H1 (cell line): ENCODE results near the gene TGFA. TPM values are rescaled to one million over a fixed set of nuclear protein-coding genes. Genes with fewer than 3 reads are reported as not detected.

ENCODE experiments used
- CTCF ChIA-PET: fragments of 300-600 bp; sonication (Branson Sonifier 250); formaldehyde crosslinking; loops from one replicate; lab custom pipeline; 2021; ENCODE audit not compliant: partially characterized antibody; lab: Charles Lee
- POLR2A ChIA-PET: fragments of 300-600 bp; sonication (Branson Sonifier 250); formaldehyde crosslinking; loops from one replicate; lab custom pipeline; 2021; ENCODE audit warnings: inconsistent platforms; ENCODE audit not compliant: partially characterized antibody; lab: Charles Lee
- DNase-seq, 2 experiments: peaks; one replicate each; pipeline versions ENCODE4 v3.0.0 to v3.0.0-alpha.2; 2010 to 2022; ENCODE audit warnings: low spot score in 2 of 2, low read depth in 1 of 2, mixed read lengths in 1 of 2
- FAIRE-seq: peaks from 2 replicates; lab custom pipeline; 2011; peaks lifted over from hg19 to GRCh38; lab: Jason Lieb, UNC
- H2AFZ ChIP-seq: 2 replicates; pipeline ENCODE4 v1.8.1; 2012; ENCODE audit warnings: low read length, inconsistent platforms
- H2AK5ac ChIP-seq: 2 replicates; pipeline ENCODE4 v1.6.1; 2013; ENCODE audit warnings: low read depth, low read length
- H2BK120ac ChIP-seq: replicated peaks from 2 replicates; pipeline ENCODE3; 2013; ENCODE audit warnings: low read depth, low read length, inconsistent platforms
- H2BK12ac ChIP-seq: 2 replicates; pipeline ENCODE4 v1.6.1; 2013; ENCODE audit warnings: low read depth, low read length
- H2BK15ac ChIP-seq: 2 replicates; pipeline ENCODE4 v1.6.1; 2013; ENCODE audit warnings: low read length
- H2BK20ac ChIP-seq: 2 replicates; pipeline ENCODE4 v1.6.1; 2013; ENCODE audit warnings: low read length
- H2BK5ac ChIP-seq: 2 replicates; pipeline ENCODE4 v1.6.1; 2013; ENCODE audit warnings: low read depth, low read length
- H3K14ac ChIP-seq: 2 replicates; pipeline ENCODE4 v1.6.1; 2013; ENCODE audit warnings: inconsistent platforms; ENCODE audit not compliant: insufficient read length
- H3K18ac ChIP-seq: 2 replicates; pipeline ENCODE4 v1.6.1; 2013; ENCODE audit warnings: low read length; ENCODE audit errors: extremely low read depth
- H3K23ac ChIP-seq: 2 replicates; pipeline ENCODE4 v1.6.1; 2013; ENCODE audit warnings: inconsistent platforms; ENCODE audit not compliant: insufficient read length
- H3K23me2 ChIP-seq: 2 replicates; pipeline ENCODE4 v1.6.1; 2013; ENCODE audit warnings: low read depth, low read length
- H3K27ac ChIP-seq: 2 replicates; pipeline ENCODE4 v1.6.1; 2011; ENCODE audit warnings: low read depth, low read length, inconsistent platforms
- H3K27me3 ChIP-seq, 4 experiments: replicated peaks in 1 of 4; 1 replicate in 1 of 4; 2 replicates in 3 of 4; pipeline versions ENCODE4 v1.6.1 to v1.8.1; 2011 to 2013; ENCODE audit warnings: low read length in 3 of 4, mild to moderate bottlenecking in 3 of 4, inconsistent platforms in 2 of 4, mixed read lengths in 2 of 4, moderate library complexity in 1 of 4; ENCODE audit not compliant: control insufficient read depth in 3 of 4, insufficient read depth in 3 of 4; ENCODE audit errors: extremely low read depth in 1 of 4
- H3K36me3 ChIP-seq, 4 experiments: 2 replicates each; pipeline versions ENCODE4 v1.6.1 to v1.8.1; 2011 to 2013; ENCODE audit warnings: mild to moderate bottlenecking in 4 of 4, low read length in 3 of 4, moderate library complexity in 2 of 4, control low read depth in 1 of 4, inconsistent platforms in 1 of 4; ENCODE audit not compliant: insufficient read depth in 4 of 4, control insufficient read depth in 2 of 4
- H3K4ac ChIP-seq: replicated peaks from 2 replicates; pipeline ENCODE3; 2013; ENCODE audit warnings: low read length, low read depth, mixed read lengths, inconsistent platforms; ENCODE audit not compliant: insufficient read length
- H3K4me1 ChIP-seq, 4 experiments: replicated peaks in 1 of 4; 1 replicate in 1 of 4; 2 replicates in 3 of 4; pipeline versions ENCODE4 v1.6.1 to v1.8.1; 2011 to 2013; ENCODE audit warnings: low read length in 3 of 4, inconsistent platforms in 2 of 4, mixed read lengths in 1 of 4; ENCODE audit not compliant: insufficient read depth in 4 of 4, control insufficient read depth in 3 of 4
- H3K4me2 ChIP-seq, 2 experiments: 2 replicates each; pipeline versions ENCODE4 v1.6.1 to v1.8.1; 2011 to 2013; ENCODE audit warnings: low read depth in 2 of 2, low read length in 2 of 2, control low read depth in 1 of 2, inconsistent platforms in 1 of 2, mild to moderate bottlenecking in 1 of 2; ENCODE audit not compliant: insufficient read depth in 1 of 2
- H3K4me3 ChIP-seq, 4 experiments: fragments of 200-600, 300-600 bp in 1 of 4; sonication (generic), shearing (Covaris generic), sonication (Bioruptor Twin) in 1 of 4; 2 replicates each; pipeline versions ENCODE4 v1.5.1 to v1.8.1; 2011 to 2016; ENCODE audit warnings: low read length in 4 of 4, low read depth in 3 of 4, control low read depth in 2 of 4, inconsistent platforms in 2 of 4, mild to moderate bottlenecking in 2 of 4, mixed read lengths in 1 of 4, moderate library complexity in 1 of 4; ENCODE audit not compliant: insufficient read depth in 2 of 4; ENCODE audit errors: extremely low read depth in 1 of 4
- H3K56ac ChIP-seq: replicated peaks from 2 replicates; pipeline ENCODE3; 2013; ENCODE audit warnings: low read depth, mild to moderate bottlenecking, mixed read lengths, low read length, inconsistent platforms; ENCODE audit not compliant: insufficient read length
- H3K79me1 ChIP-seq: 2 replicates; pipeline ENCODE4 v1.6.1; 2013; ENCODE audit warnings: low read depth, low read length, control low read depth
- H3K79me2 ChIP-seq, 2 experiments: 2 replicates each; pipeline versions ENCODE4 v1.6.1 to v1.8.1; 2012 to 2013; ENCODE audit warnings: low read length in 2 of 2, mild to moderate bottlenecking in 2 of 2, inconsistent platforms in 1 of 2; ENCODE audit not compliant: insufficient read depth in 2 of 2, control insufficient read depth in 1 of 2
- H3K9ac ChIP-seq, 4 experiments: replicated peaks in 1 of 4; 1 replicate in 1 of 4; 2 replicates in 3 of 4; pipeline versions ENCODE4 v1.6.1 to v1.8.1; 2011 to 2013; ENCODE audit warnings: low read depth in 3 of 4, low read length in 3 of 4, control low read depth in 2 of 4, mild to moderate bottlenecking in 2 of 4, moderate library complexity in 2 of 4, inconsistent platforms in 1 of 4; ENCODE audit errors: extremely low read depth in 1 of 4
- H3K9me3 ChIP-seq, 2 experiments: 2 replicates each; pipeline versions ENCODE4 v1.6.1 to v1.8.1; 2012 to 2013; ENCODE audit warnings: mild to moderate bottlenecking in 2 of 2, moderate library complexity in 2 of 2, control low read depth in 1 of 2, inconsistent platforms in 1 of 2, low read depth in 1 of 2, low read length in 1 of 2, mixed read lengths in 1 of 2; ENCODE audit not compliant: insufficient read depth in 2 of 2
- H4K20me1 ChIP-seq, 2 experiments: replicated peaks in 1 of 2; 2 replicates each; pipeline versions ENCODE3 to v1.8.1; 2011 to 2013; ENCODE audit warnings: inconsistent platforms in 2 of 2, low read length in 2 of 2, mild to moderate bottlenecking in 1 of 2; ENCODE audit not compliant: insufficient read depth in 2 of 2, control insufficient read depth in 1 of 2
- H4K5ac ChIP-seq: 2 replicates; pipeline ENCODE4 v1.6.1; 2013; ENCODE audit warnings: low read length, low read depth, mixed read lengths, inconsistent platforms; ENCODE audit not compliant: insufficient read length
- H4K8ac ChIP-seq: 2 replicates; pipeline ENCODE4 v1.8.0; 2013; ENCODE audit warnings: mild to moderate bottlenecking, moderate library complexity, low read length, inconsistent platforms; ENCODE audit not compliant: insufficient read depth; ENCODE audit errors: extremely low read depth
- H4K91ac ChIP-seq: replicated peaks from 2 replicates; pipeline ENCODE3; 2013; ENCODE audit warnings: low read length, mixed read lengths, inconsistent platforms; ENCODE audit not compliant: insufficient read length
- EGR1 ChIP-seq: IDR thresholded peaks from 2 replicates; pipeline ENCODE4 v1.6.1; 2011; ENCODE audit warnings: low read depth, low read length, borderline replicate concordance
- WGBS, 2 experiments: shearing (Covaris generic) in 1 of 2; methylation state at CpG; one replicate each; pipeline versions ENCODE4 v1.1.6 to v1.1.7; 2013 to 2015; ENCODE audit warnings: low lambda C conversion rate in 2 of 2, mixed read lengths in 2 of 2, inconsistent platforms in 1 of 2, low coverage in 1 of 2, missing lambda C conversion rate in 1 of 2; ENCODE audit not compliant: insufficient replicate concordance in 2 of 2, insufficient coverage in 1 of 2, insufficient read length in 1 of 2; ENCODE audit errors: extremely low coverage in 1 of 2, missing lambda C conversion rate in 1 of 2; 5-methylcytosine and 5-hydroxymethylcytosine counted together
- polyA plus RNA-seq, 7 experiments: library from polyadenylated mRNA; depleted of rRNA in 3 of 7; stranded (reverse) in 5 of 7; unstranded in 2 of 7; fragments of >200 nt in 5 of 7; fragments of 200-250 nt in 2 of 7; gene quantifications; 1 replicate in 5 of 7; 2 replicates in 1 of 7; 4 replicates in 1 of 7; pipeline versions ENCODE4 v1.2.1 to v1.2.3, GENCODE V29; 2011 to 2013; ENCODE audit warnings: missing spikeins in 2 of 7, mixed read lengths in 2 of 7
- total RNA-seq: library from RNA; stranded (reverse); fragmentation: NEBNext Ultra II Directional; extraction: Animal tissue kit (Norgen Biotek cat#: 25700); gene quantifications from 2 replicates; pipeline ENCODE4 v1.2.1, GENCODE V29; 2021
- TF ChIP-seq, protein P1 (sequence below), 3 experiments: IDR thresholded peaks; 1 replicate in 2 of 3; 2 replicates in 1 of 3; pipeline versions ENCODE4 v1.5.1 to v1.6.1; 2011; ENCODE audit warnings: low read length in 3 of 3, mild to moderate bottlenecking in 3 of 3, inconsistent platforms in 2 of 3, low read depth in 1 of 3, moderate library complexity in 1 of 3; ENCODE audit not compliant: insufficient read depth in 1 of 3; ENCODE audit errors: control extremely low read depth in 1 of 3

TGFA gene
- total and polyA plus RNA-seq, 2 of the 8 experiments (the other 6 are each of a cell fraction or from before 2014, with no cell fraction given) = 1.8 to 3.7 TPM

DNA sequence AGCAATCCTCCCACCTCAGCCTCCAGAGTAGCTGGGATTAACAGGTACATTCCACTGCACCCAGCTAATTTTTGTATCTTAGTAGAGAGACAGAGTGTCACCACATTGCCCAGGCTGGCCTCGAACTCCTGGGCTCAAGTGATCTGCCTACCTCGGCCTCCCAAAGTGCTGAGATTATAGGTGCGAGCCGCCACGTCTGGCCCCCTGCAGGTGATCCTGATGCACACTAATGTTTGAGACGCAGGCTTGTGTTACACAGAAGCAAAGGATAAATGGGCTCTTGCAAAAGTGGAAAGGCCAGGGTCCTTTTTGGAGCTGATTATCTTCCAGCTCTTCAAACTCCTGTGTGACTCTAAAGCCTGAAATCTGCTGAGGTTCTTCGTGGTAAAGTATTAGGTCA lies 84.2 kb downstream of the TGFA start:
- H3K79me2 ChIP-seq = no peaks in the 10 kb centered on the region
- no peak for TF ChIP-seq EGR1
- TF ChIP-seq, protein P1, sequence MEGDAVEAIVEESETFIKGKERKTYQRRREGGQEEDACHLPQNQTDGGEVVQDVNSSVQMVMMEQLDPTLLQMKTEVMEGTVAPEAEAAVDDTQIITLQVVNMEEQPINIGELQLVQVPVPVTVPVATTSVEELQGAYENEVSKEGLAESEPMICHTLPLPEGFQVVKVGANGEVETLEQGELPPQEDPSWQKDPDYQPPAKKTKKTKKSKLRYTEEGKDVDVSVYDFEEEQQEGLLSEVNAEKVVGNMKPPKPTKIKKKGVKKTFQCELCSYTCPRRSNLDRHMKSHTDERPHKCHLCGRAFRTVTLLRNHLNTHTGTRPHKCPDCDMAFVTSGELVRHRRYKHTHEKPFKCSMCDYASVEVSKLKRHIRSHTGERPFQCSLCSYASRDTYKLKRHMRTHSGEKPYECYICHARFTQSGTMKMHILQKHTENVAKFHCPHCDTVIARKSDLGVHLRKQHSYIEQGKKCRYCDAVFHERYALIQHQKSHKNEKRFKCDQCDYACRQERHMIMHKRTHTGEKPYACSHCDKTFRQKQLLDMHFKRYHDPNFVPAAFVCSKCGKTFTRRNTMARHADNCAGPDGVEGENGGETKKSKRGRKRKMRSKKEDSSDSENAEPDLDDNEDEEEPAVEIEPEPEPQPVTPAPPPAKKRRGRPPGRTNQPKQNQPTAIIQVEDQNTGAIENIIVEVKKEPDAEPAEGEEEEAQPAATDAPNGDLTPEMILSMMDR (IDR thresholded peaks at IDR 0.05; ENCODE audit: control extremely low read depth in 1 of 3, insufficient read depth in 1 of 3, low read depth in 1 of 3, low read length in 3 of 3) = peak in 2 of 3 experiments; percentile 6; a peak in 2 of 4 replicates
- no peak for DNase-seq
- H4K20me1 ChIP-seq = no peaks in the 10 kb centered on the region
- no peak overlapping the region for H4K5ac ChIP-seq
- no peak overlapping the region for H2BK12ac ChIP-seq
- no peak overlapping the region for H3K23ac ChIP-seq
- no peak overlapping the region for H3K56ac ChIP-seq
- no peaks in the 10 kb centered on the region for H3K23me2 ChIP-seq
- no peak for FAIRE-seq
- no peak overlapping the region for H2BK15ac ChIP-seq
- peaks cover 0 to 2% (median 0%) of the 10 kb centered on the region in 4 experiments; a peak in 2 of 7 replicates for H3K4me1 ChIP-seq
- no peak overlapping the region for H3K18ac ChIP-seq
- no peak overlapping the region for H2BK5ac ChIP-seq
- no peaks in the 10 kb centered on the region for H3K79me1 ChIP-seq
- no peak overlapping the region for H4K8ac ChIP-seq
- H3K9ac ChIP-seq = no peak overlapping the region
- H3K9me3 ChIP-seq = no peaks in the 10 kb centered on the region
- CTCF ChIA-PET = interaction anchor here (0.9 to 3.0 kb wide), 7 partner anchors 9 to 328 kb away, joined by 3 to 21 read pairs (median 3); no protein-coding TSS in a partner anchor
- no peaks in the 10 kb centered on the region for H3K36me3 ChIP-seq
- no peak overlapping the region for H2AFZ ChIP-seq
- H2AK5ac ChIP-seq = no peak overlapping the region
- no peak overlapping the region for H3K14ac ChIP-seq
- no peak overlapping the region for H3K4ac ChIP-seq
- H3K4me2 ChIP-seq = no peak overlapping the region
- no peak overlapping the region for H2BK20ac ChIP-seq
- no peak overlapping the region for H3K27ac ChIP-seq
- H3K27me3 ChIP-seq = peaks cover 0 to 3% (median 0%) of the 10 kb centered on the region in 4 experiments; a peak in 1 of 7 replicates
- H2BK120ac ChIP-seq = no peak overlapping the region
- no peak overlapping the region for H3K4me3 ChIP-seq
- H4K91ac ChIP-seq = no peak overlapping the region
- WGBS, 2 experiments = 75% methylated on average over 7 of the region's 7 CpGs; no CpG with 5 or more reads in 1 of the 2 experiments
- POLR2A ChIA-PET = no interaction called here
